Measurements from ENCODE around the gene ZNF469. TPM values are rescaled to one million over a fixed set of nuclear protein-coding genes. Genes with fewer than 3 reads are reported as not detected.

Gene ZNF469
- polyA plus RNA-seq, 1 donor from 2014 or later: not detected

- Histone ChIP-seq H4K20me1 (ENCODE audit: insufficient read depth) (no peaks in the 10 kb centered on the region), H3K9ac (ENCODE audit: low read length) (no peak overlapping the region), H3K79me2 (replicated peaks; ENCODE audit: insufficient read depth, low read length) (no peaks in the 10 kb centered on the region), H3F3A (ENCODE audit: insufficient read depth, low read length, poor library complexity, severe bottlenecking) (no peaks in the 10 kb centered on the region), H3K9me3 (ENCODE audit: low read length) (no peaks in the 10 kb centered on the region), H3K36me3 (ENCODE audit: insufficient read depth, low read length) (no peaks in the 10 kb centered on the region), H2AFZ (ENCODE audit: low read depth, low read length) (no peak overlapping the region), H3K9me2 (ENCODE audit: insufficient read depth, low read length) (no peaks in the 10 kb centered on the region), H3K4me3 (ENCODE audit: low read length) (no peak overlapping the region), H3K27me3 (ENCODE audit: insufficient read depth, low read depth, low read length) (peaks cover 18% of the 10 kb centered on the region), H3K4me2 (ENCODE audit: low read length) (no peak overlapping the region), H3K27ac (ENCODE audit: low read length) (no peak overlapping the region)
- TF ChIP-seq TAF1 (IDR thresholded peaks at IDR 0.05; ENCODE audit: low read depth): no peak
These were observed 4.4 kb upstream of the ZNF469 start for GRCh38 chr16:88378401-88378800.

- TF ChIP-seq MXI1 (conservative IDR thresholded peaks at IDR 0.05; ENCODE audit: poor library complexity, severe bottlenecking) (no peak), POLR2AphosphoS5 (IDR thresholded peaks at IDR 0.05) (no peak), EP300 (conservative IDR thresholded peaks at IDR 0.05; ENCODE audit: poor library complexity, severe bottlenecking) (no peak), EZH2 (IDR thresholded peaks at IDR 0.05; ENCODE audit: borderline replicate concordance, insufficient read depth, low read length, poor library complexity, severe bottlenecking) (no peak), TAF1 (IDR thresholded peaks at IDR 0.05; ENCODE audit: low read depth) (no peak), RAD21 (conservative IDR thresholded peaks at IDR 0.05) (no peak), SMC3 (conservative IDR thresholded peaks at IDR 0.05; ENCODE audit: poor library complexity) (no peak)
- TF ChIP-seq, protein P1, sequence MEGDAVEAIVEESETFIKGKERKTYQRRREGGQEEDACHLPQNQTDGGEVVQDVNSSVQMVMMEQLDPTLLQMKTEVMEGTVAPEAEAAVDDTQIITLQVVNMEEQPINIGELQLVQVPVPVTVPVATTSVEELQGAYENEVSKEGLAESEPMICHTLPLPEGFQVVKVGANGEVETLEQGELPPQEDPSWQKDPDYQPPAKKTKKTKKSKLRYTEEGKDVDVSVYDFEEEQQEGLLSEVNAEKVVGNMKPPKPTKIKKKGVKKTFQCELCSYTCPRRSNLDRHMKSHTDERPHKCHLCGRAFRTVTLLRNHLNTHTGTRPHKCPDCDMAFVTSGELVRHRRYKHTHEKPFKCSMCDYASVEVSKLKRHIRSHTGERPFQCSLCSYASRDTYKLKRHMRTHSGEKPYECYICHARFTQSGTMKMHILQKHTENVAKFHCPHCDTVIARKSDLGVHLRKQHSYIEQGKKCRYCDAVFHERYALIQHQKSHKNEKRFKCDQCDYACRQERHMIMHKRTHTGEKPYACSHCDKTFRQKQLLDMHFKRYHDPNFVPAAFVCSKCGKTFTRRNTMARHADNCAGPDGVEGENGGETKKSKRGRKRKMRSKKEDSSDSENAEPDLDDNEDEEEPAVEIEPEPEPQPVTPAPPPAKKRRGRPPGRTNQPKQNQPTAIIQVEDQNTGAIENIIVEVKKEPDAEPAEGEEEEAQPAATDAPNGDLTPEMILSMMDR (IDR thresholded peaks at IDR 0.05; ENCODE audit: poor library complexity, severe bottlenecking): no peak
- TF ChIP-seq, protein P2, sequence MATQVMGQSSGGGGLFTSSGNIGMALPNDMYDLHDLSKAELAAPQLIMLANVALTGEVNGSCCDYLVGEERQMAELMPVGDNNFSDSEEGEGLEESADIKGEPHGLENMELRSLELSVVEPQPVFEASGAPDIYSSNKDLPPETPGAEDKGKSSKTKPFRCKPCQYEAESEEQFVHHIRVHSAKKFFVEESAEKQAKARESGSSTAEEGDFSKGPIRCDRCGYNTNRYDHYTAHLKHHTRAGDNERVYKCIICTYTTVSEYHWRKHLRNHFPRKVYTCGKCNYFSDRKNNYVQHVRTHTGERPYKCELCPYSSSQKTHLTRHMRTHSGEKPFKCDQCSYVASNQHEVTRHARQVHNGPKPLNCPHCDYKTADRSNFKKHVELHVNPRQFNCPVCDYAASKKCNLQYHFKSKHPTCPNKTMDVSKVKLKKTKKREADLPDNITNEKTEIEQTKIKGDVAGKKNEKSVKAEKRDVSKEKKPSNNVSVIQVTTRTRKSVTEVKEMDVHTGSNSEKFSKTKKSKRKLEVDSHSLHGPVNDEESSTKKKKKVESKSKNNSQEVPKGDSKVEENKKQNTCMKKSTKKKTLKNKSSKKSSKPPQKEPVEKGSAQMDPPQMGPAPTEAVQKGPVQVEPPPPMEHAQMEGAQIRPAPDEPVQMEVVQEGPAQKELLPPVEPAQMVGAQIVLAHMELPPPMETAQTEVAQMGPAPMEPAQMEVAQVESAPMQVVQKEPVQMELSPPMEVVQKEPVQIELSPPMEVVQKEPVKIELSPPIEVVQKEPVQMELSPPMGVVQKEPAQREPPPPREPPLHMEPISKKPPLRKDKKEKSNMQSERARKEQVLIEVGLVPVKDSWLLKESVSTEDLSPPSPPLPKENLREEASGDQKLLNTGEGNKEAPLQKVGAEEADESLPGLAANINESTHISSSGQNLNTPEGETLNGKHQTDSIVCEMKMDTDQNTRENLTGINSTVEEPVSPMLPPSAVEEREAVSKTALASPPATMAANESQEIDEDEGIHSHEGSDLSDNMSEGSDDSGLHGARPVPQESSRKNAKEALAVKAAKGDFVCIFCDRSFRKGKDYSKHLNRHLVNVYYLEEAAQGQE (IDR thresholded peaks at IDR 0.05; ENCODE audit: borderline replicate concordance): no peak
- no peaks in the 10 kb centered on the region for H3K9me3 ChIP-seq (ENCODE audit: low read length)
- H3K36me3 ChIP-seq (ENCODE audit: insufficient read depth, low read length): no peaks in the 10 kb centered on the region
- H3K79me2 ChIP-seq (replicated peaks; ENCODE audit: insufficient read depth, low read length): no peaks in the 10 kb centered on the region
- no peak overlapping the region for H3K4me3 ChIP-seq (ENCODE audit: low read length)
- no peak overlapping the region for H3K27ac ChIP-seq (ENCODE audit: low read length)
- peaks cover 25% of the 10 kb centered on the region for H3K27me3 ChIP-seq (ENCODE audit: insufficient read depth, low read depth, low read length)
- H3K9me2 ChIP-seq (ENCODE audit: insufficient read depth, low read length): no peaks in the 10 kb centered on the region
- no peaks in the 10 kb centered on the region for H4K20me1 ChIP-seq (ENCODE audit: insufficient read depth)
- no peak overlapping the region for H3K9ac ChIP-seq (ENCODE audit: low read length)
- H3K4me2 ChIP-seq (ENCODE audit: low read length): no peak overlapping the region
- H3F3A ChIP-seq (ENCODE audit: insufficient read depth, low read length, poor library complexity, severe bottlenecking): no peaks in the 10 kb centered on the region
- H2AFZ ChIP-seq (ENCODE audit: low read depth, low read length): no peak overlapping the region
These were observed 3.7 kb upstream of the ZNF469 start for GRCh38 chr16:88378836-88379693.

Data from neural cell (in vitro differentiated cells).